Neural cell (in vitro differentiated cells): ENCODE results near the gene TMEM80. TPM values are rescaled to one million over a fixed set of nuclear protein-coding genes. Genes with fewer than 3 reads are reported as not detected.
"Not testable (repeated sequence)": the region's sequence is repeated elsewhere in the genome, so short reads cannot be mapped to it uniquely, and the experiment has no call there.

Experiments used
- H2AFZ ChIP-seq: fragments of 200-600, 300-800 bp; sonication (generic), shearing (Covaris generic); 2 replicates; pipeline ENCODE4 v1.6.0; 2014; ENCODE audit warnings: low read depth, mild to moderate bottlenecking, antibody characterized with exemption, low read length, moderate library complexity
- H3F3A ChIP-seq: fragments of 200-600 bp; shearing (Covaris generic); 2 replicates; pipeline ENCODE4 v1.6.1; 2016; ENCODE audit warnings: mild to moderate bottlenecking, moderate library complexity, mixed read lengths, antibody characterized with exemption, low read length; ENCODE audit not compliant: insufficient read depth, poor library complexity, severe bottlenecking
- H3K27ac ChIP-seq: fragments of 200-600, 300-800 bp; sonication (generic), shearing (Covaris generic); 2 replicates; pipeline ENCODE4 v1.5.1; 2014; ENCODE audit warnings: mild to moderate bottlenecking, low read length, moderate library complexity
- H3K27me3 ChIP-seq: fragments of 300-800, 200-600 bp; sonication (generic), shearing (Covaris generic); 2 replicates; pipeline ENCODE4 v1.6.0; 2014; ENCODE audit warnings: mild to moderate bottlenecking, low read depth, low read length, moderate library complexity; ENCODE audit not compliant: insufficient read depth
- H3K36me3 ChIP-seq: fragments of 300-800, 200-600 bp; sonication (generic), shearing (Covaris generic); 2 replicates; pipeline ENCODE4 v1.5.1; 2014; ENCODE audit warnings: mild to moderate bottlenecking, antibody characterized with exemption, low read length, moderate library complexity; ENCODE audit not compliant: insufficient read depth
- H3K4me2 ChIP-seq: fragments of 300-800, 200-600 bp; sonication (generic), shearing (Covaris generic); 2 replicates; pipeline ENCODE4 v1.6.0; 2014; ENCODE audit warnings: mild to moderate bottlenecking, low read length
- H3K4me3 ChIP-seq: fragments of 300-800, 200-600 bp; sonication (generic), shearing (Covaris generic); 2 replicates; pipeline ENCODE4 v1.5.1; 2014; ENCODE audit warnings: mild to moderate bottlenecking, low read length, moderate library complexity
- H3K79me2 ChIP-seq: fragments of 200-600 bp; shearing (Covaris generic); replicated peaks from 2 replicates; pipeline ENCODE4 v1.6.0; 2014; ENCODE audit warnings: mild to moderate bottlenecking, low read length, moderate library complexity; ENCODE audit not compliant: insufficient read depth
- H3K9ac ChIP-seq: fragments of 300-800, 200-600 bp; sonication (generic), shearing (Covaris generic); 2 replicates; pipeline ENCODE4 v1.6.1; 2016; ENCODE audit warnings: mild to moderate bottlenecking, low read length, mixed read lengths
- H3K9me2 ChIP-seq: fragments of 200-600 bp; shearing (Covaris generic); 2 replicates; pipeline ENCODE4 v1.6.1; 2016; ENCODE audit warnings: mild to moderate bottlenecking, low read length, mixed read lengths; ENCODE audit not compliant: insufficient read depth
- H3K9me3 ChIP-seq: fragments of 200-600, 300-800 bp; sonication (generic), shearing (Covaris generic); 2 replicates; pipeline ENCODE4 v1.6.1; 2016; ENCODE audit warnings: mild to moderate bottlenecking, mixed run types, low read length, moderate library complexity, mixed read lengths
- H4K20me1 ChIP-seq: fragments of 200-600 bp; shearing (Covaris generic); 2 replicates; pipeline ENCODE4 v1.6.1; 2016; ENCODE audit warnings: mild to moderate bottlenecking, mixed run types; ENCODE audit not compliant: insufficient read depth
- EP300 ChIP-seq: fragments of 450-650 bp; conservative IDR thresholded peaks from 2 replicates; pipeline ENCODE4 v1.6.1; 2014; ENCODE audit warnings: antibody characterized with exemption, mild to moderate bottlenecking, moderate library complexity; ENCODE audit not compliant: poor library complexity, severe bottlenecking
- EZH2 ChIP-seq: fragments of 200-600, 300-800 bp; shearing (Covaris generic), sonication (generic); IDR thresholded peaks from 2 replicates; pipeline ENCODE4 v1.6.1; 2014; ENCODE audit warnings: antibody characterized with exemption, low read length, borderline replicate concordance, mild to moderate bottlenecking; ENCODE audit not compliant: insufficient read depth, poor library complexity, severe bottlenecking
- MXI1 ChIP-seq: fragments of 450-650 bp; conservative IDR thresholded peaks from 2 replicates; pipeline ENCODE4 v1.6.1; 2014; ENCODE audit warnings: antibody characterized with exemption, mild to moderate bottlenecking; ENCODE audit not compliant: poor library complexity, severe bottlenecking
- POLR2AphosphoS5 ChIP-seq: IDR thresholded peaks from 2 replicates; pipeline ENCODE4 v1.6.1; 2012
- RAD21 ChIP-seq: fragments of 450-650 bp; conservative IDR thresholded peaks from 2 replicates; pipeline ENCODE4 v1.6.1; 2014; ENCODE audit warnings: antibody characterized with exemption, mild to moderate bottlenecking, moderate library complexity
- SMC3 ChIP-seq: fragments of 450-650 bp; conservative IDR thresholded peaks from 2 replicates; pipeline ENCODE4 v1.6.1; 2014; ENCODE audit warnings: antibody characterized with exemption, mild to moderate bottlenecking, moderate library complexity; ENCODE audit not compliant: poor library complexity
- TAF1 ChIP-seq: IDR thresholded peaks from 2 replicates; pipeline ENCODE4 v1.6.1; 2012; ENCODE audit warnings: low read depth
- polyA minus RNA-seq: library from RNA; depleted of rRNA, polyadenylated mRNA; stranded (reverse); fragments of >200 nt; gene quantifications from 2 replicates; pipeline ENCODE4 v1.2.3, GENCODE V29; 2014
- polyA plus RNA-seq: library from polyadenylated mRNA; depleted of rRNA; stranded (reverse); fragments of >200 nt; gene quantifications from 2 replicates; pipeline ENCODE4 v1.2.3, GENCODE V29; 2014
- TF ChIP-seq, protein P1 (sequence below): IDR thresholded peaks from 2 replicates; pipeline ENCODE4 v1.6.1; 2012; ENCODE audit warnings: borderline replicate concordance
- TF ChIP-seq, protein P2 (sequence below): fragments of 450-650 bp; IDR thresholded peaks from 2 replicates; pipeline ENCODE4 v1.5.1; 2014; ENCODE audit warnings: antibody characterized with exemption, mild to moderate bottlenecking, moderate library complexity; ENCODE audit not compliant: poor library complexity, severe bottlenecking

The TMEM80 gene
- 23.1 and 30.9 TPM in 2 replicates for polyA plus RNA-seq
- 11.5 and 11.9 TPM in 2 replicates for polyA minus RNA-seq

DNA sequence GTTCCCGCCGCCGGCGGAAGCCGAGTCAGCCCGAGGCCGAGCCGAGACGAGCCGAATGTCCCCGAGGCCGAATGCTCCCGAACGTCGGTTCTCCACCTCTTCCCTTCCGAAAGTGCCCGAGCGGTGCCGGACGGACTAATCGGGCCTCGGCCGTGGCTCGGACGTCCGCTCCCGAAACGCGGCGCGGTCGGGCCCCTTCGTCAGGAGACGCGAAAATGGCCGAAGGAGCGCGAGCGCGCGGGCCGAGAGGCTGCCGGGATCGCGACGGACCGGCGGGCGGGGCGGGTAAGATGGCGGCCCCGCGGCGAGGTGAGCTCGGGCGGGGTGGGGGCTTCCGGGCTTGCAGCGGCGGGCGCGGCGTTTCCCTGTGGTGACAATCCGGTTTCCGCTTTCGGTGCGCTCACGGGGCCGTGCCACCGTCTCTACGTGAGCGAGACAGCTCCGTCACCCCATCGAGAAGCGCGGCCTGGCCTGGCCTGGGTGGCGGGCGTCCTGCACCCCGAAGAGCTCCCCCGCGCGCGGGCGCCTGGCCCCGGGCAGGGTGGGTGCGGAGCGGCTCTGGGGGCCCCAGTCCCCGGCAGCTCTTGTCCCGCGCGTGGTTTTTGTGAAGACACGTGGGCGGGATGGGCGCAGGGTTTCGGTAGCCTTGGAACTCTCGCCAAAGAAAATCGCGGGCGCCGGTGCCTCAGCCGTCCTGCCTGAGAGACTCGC is at the start of gene TMEM80:
Gene TMEM80 (plus strand): TSS at position 279 of the 711 bp plus-strand sequence. CDS start 12 bp downstream, at position 291.
- H2AFZ ChIP-seq: peak within 1 kb of the TSS; percentile 65
- H4K20me1 ChIP-seq: no peaks in the 10 kb centered on the region
- H3K79me2 ChIP-seq: peaks cover 23% of the 10 kb centered on the region

DNA sequence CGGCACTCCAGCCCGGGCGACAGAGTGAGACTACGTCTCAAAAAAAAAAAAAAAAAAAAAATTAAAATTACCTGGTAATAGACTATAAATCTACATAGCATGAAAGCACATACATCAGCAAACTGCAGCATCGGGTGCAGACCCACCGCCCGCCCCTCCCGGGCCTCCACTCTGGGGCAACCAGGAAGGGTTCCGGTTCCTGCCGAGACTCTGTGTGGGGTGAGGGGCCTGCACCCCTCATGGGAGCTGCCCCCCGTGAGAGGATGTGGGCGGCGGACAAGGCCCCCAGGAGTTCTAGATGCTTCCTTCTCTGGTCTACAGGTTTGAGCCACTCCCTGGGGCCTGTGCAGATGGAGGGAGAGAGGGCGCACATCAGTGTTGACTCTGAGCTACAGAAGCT is 49.4 kb upstream of the TMEM80 start:
- no peaks in the 10 kb centered on the region for H4K20me1 ChIP-seq
- H3K9me2 ChIP-seq: no peaks in the 10 kb centered on the region
- TF ChIP-seq POLR2AphosphoS5 (no peak), RAD21 (no peak), SMC3 (no peak), TAF1 (no peak), MXI1 (no peak), EP300 (no peak), EZH2 (no peak)
- TF ChIP-seq, protein P1, sequence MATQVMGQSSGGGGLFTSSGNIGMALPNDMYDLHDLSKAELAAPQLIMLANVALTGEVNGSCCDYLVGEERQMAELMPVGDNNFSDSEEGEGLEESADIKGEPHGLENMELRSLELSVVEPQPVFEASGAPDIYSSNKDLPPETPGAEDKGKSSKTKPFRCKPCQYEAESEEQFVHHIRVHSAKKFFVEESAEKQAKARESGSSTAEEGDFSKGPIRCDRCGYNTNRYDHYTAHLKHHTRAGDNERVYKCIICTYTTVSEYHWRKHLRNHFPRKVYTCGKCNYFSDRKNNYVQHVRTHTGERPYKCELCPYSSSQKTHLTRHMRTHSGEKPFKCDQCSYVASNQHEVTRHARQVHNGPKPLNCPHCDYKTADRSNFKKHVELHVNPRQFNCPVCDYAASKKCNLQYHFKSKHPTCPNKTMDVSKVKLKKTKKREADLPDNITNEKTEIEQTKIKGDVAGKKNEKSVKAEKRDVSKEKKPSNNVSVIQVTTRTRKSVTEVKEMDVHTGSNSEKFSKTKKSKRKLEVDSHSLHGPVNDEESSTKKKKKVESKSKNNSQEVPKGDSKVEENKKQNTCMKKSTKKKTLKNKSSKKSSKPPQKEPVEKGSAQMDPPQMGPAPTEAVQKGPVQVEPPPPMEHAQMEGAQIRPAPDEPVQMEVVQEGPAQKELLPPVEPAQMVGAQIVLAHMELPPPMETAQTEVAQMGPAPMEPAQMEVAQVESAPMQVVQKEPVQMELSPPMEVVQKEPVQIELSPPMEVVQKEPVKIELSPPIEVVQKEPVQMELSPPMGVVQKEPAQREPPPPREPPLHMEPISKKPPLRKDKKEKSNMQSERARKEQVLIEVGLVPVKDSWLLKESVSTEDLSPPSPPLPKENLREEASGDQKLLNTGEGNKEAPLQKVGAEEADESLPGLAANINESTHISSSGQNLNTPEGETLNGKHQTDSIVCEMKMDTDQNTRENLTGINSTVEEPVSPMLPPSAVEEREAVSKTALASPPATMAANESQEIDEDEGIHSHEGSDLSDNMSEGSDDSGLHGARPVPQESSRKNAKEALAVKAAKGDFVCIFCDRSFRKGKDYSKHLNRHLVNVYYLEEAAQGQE: no peak
- TF ChIP-seq, protein P2, sequence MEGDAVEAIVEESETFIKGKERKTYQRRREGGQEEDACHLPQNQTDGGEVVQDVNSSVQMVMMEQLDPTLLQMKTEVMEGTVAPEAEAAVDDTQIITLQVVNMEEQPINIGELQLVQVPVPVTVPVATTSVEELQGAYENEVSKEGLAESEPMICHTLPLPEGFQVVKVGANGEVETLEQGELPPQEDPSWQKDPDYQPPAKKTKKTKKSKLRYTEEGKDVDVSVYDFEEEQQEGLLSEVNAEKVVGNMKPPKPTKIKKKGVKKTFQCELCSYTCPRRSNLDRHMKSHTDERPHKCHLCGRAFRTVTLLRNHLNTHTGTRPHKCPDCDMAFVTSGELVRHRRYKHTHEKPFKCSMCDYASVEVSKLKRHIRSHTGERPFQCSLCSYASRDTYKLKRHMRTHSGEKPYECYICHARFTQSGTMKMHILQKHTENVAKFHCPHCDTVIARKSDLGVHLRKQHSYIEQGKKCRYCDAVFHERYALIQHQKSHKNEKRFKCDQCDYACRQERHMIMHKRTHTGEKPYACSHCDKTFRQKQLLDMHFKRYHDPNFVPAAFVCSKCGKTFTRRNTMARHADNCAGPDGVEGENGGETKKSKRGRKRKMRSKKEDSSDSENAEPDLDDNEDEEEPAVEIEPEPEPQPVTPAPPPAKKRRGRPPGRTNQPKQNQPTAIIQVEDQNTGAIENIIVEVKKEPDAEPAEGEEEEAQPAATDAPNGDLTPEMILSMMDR: no peak
- H3K4me2 ChIP-seq: no peak overlapping the region
- no peaks in the 10 kb centered on the region for H3K27me3 ChIP-seq
- no peaks in the 10 kb centered on the region for H3F3A ChIP-seq
- no peaks in the 10 kb centered on the region for H3K79me2 ChIP-seq
- no peak overlapping the region for H3K9ac ChIP-seq
- no peak overlapping the region for H2AFZ ChIP-seq
- no peaks in the 10 kb centered on the region for H3K36me3 ChIP-seq
- H3K27ac ChIP-seq: no peak overlapping the region
- H3K4me3 ChIP-seq: no peak overlapping the region
- no peaks in the 10 kb centered on the region for H3K9me3 ChIP-seq

More for the DNA sequence above, at the start of gene TMEM80:
- no peaks in the 10 kb centered on the region for H3K27me3 ChIP-seq
- no peaks in the 10 kb centered on the region for H3F3A ChIP-seq
- H3K27ac ChIP-seq: peak within 1 kb of the TSS; percentile 98
- peak within 1 kb of the TSS; percentile 73 for H3K4me2 ChIP-seq
- H3K36me3 ChIP-seq: no peaks in the 10 kb centered on the region
- TF ChIP-seq, protein P1: peak; percentile 30
- TF ChIP-seq POLR2AphosphoS5: peak; percentile 81
- peak; percentile 97 for TF ChIP-seq MXI1
- TF ChIP-seq RAD21: no peak
- TF ChIP-seq EP300: peak; percentile 45
- TF ChIP-seq, protein P2: no peak
- TF ChIP-seq TAF1: peak; percentile 22
- peak; percentile 44 for TF ChIP-seq SMC3
- TF ChIP-seq EZH2: no peak
- peak within 1 kb of the TSS; percentile 85 for H3K4me3 ChIP-seq
- no peaks in the 10 kb centered on the region for H3K9me3 ChIP-seq
- H3K9me2 ChIP-seq: no peaks in the 10 kb centered on the region
- peak within 1 kb of the TSS; percentile 96 for H3K9ac ChIP-seq

DNA sequence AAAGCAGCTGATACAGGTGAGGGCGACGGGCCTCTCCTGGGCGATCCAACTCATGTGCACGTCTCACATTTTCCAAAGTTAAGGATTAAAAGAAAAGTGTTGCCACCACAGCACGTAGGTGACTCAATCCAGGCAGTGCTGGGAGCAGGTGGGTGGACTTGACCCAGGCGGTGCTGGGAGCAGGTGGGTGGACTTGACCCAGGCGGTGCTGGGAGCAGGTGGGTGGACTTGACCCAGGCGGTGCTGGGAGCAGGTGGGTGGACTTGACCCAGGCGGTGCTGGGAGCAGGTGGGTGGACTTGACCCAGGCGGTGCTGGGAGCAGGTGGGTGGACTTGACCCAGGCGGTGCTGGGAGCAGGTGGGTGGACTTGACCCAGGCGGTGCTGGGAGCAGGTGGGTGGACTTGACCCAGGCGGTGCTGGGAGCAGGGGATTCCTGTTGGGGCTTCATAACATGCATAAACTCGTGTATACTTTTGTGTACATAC is 47.9 kb upstream of the TMEM80 start:
- not testable (repeated sequence) for H3F3A ChIP-seq, H3K4me3 ChIP-seq

More for the DNA sequence above, 47.9 kb upstream of the TMEM80 start:
- H3K27me3 ChIP-seq, H3K9ac ChIP-seq, H3K36me3 ChIP-seq, H3K27ac ChIP-seq, H3K4me2 ChIP-seq, H3K9me3 ChIP-seq, H3K9me2 ChIP-seq, H2AFZ ChIP-seq, H4K20me1 ChIP-seq, H3K79me2 ChIP-seq: not testable (repeated sequence)
